Neural progenitor cell (in vitro differentiated cells): ENCODE measurements around the gene MACROD2. TPM values are rescaled to one million over a fixed set of nuclear protein-coding genes. Genes with fewer than 3 reads are reported as not detected.

Source experiments
- DNase-seq: peaks from one replicate; pipeline ENCODE4 v3.0.0-alpha.2; 2016; ENCODE audit warnings: low spot score
- H2AFZ ChIP-seq: fragments of 200-600 bp; sonication (generic); replicated peaks from 2 replicates; pipeline ENCODE4 v1.6.1; 2016; ENCODE audit warnings: antibody characterized with exemption
- H3F3A ChIP-seq: fragments of 200-600 bp; sonication (generic); 2 replicates; pipeline ENCODE4 v1.6.1; 2016; ENCODE audit warnings: antibody characterized with exemption, low read depth
- H3K27ac ChIP-seq: fragments of 200-600 bp; sonication (generic); 2 replicates; pipeline ENCODE4 v1.5.1; 2016; ENCODE audit warnings: mild to moderate bottlenecking
- H3K27me3 ChIP-seq: fragments of 200-600 bp; sonication (generic); 2 replicates; pipeline ENCODE4 v1.6.1; 2016; ENCODE audit warnings: mild to moderate bottlenecking, moderate library complexity
- H3K36me3 ChIP-seq: fragments of 200-600 bp; sonication (generic); 2 replicates; pipeline ENCODE4 v1.5.1; 2016
- H3K4me1 ChIP-seq: fragments of 200-600 bp; sonication (generic); 2 replicates; pipeline ENCODE4 v1.6.1; 2016; ENCODE audit warnings: mixed run types
- H3K4me2 ChIP-seq: fragments of 200-600 bp; sonication (generic); 2 replicates; pipeline ENCODE4 v1.6.1; 2016
- H3K4me3 ChIP-seq: fragments of 200-600 bp; sonication (generic); 2 replicates; pipeline ENCODE4 v1.5.1; 2016
- H3K79me2 ChIP-seq: fragments of 200-600 bp; sonication (generic); 2 replicates; pipeline ENCODE4 v1.6.1; 2016; ENCODE audit warnings: low read depth
- H3K9ac ChIP-seq: fragments of 200-600 bp; sonication (generic); 2 replicates; pipeline ENCODE4 v1.6.1; 2016
- H3K9me3 ChIP-seq: fragments of 200-600 bp; sonication (generic); 2 replicates; pipeline ENCODE4 v1.5.1; 2016; ENCODE audit warnings: low read depth
- H4K20me1 ChIP-seq: fragments of 200-600 bp; sonication (generic); 2 replicates; pipeline ENCODE4 v1.6.1; 2016; ENCODE audit warnings: low read depth
- H3K27ac Mint-ChIP-seq: 3 replicates; pipeline ENCODE4 v1.8.0; 2021; ENCODE audit warnings: mixed read lengths
- H3K27me3 Mint-ChIP-seq: 2 replicates; pipeline ENCODE4 v1.8.0; 2022; ENCODE audit warnings: low read depth, mild to moderate bottlenecking, inconsistent platforms, moderate library complexity, mixed read lengths; ENCODE audit not compliant: insufficient read depth
- H3K36me3 Mint-ChIP-seq: 3 replicates; pipeline ENCODE4 v1.8.0; 2021; ENCODE audit warnings: mixed read lengths
- H3K4me1 Mint-ChIP-seq: 3 replicates; pipeline ENCODE4 v1.8.0; 2021; ENCODE audit warnings: mixed read lengths
- H3K4me3 Mint-ChIP-seq: 3 replicates; pipeline ENCODE4 v1.8.0; 2021; ENCODE audit warnings: mild to moderate bottlenecking, moderate library complexity, mixed read lengths
- H3K9me3 Mint-ChIP-seq: 3 replicates; pipeline ENCODE4 v1.8.0; 2020; ENCODE audit warnings: mixed read lengths
- CTCF ChIP-seq: fragments of 200-600 bp; sonication (generic); IDR thresholded peaks from 2 replicates; pipeline ENCODE4 v1.5.1; 2017; ENCODE audit warnings: antibody characterized with exemption, mild to moderate bottlenecking
- EZH2 ChIP-seq: fragments of 200-600 bp; sonication (generic); IDR thresholded peaks from 2 replicates; pipeline ENCODE4 v1.6.1; 2017; ENCODE audit warnings: antibody characterized with exemption, mild to moderate bottlenecking, moderate library complexity
- EZH2phosphoT487 ChIP-seq: fragments of 200-600 bp; sonication (generic); IDR thresholded peaks from 2 replicates; pipeline ENCODE4 v1.6.1; 2017; ENCODE audit warnings: antibody characterized with exemption
- total RNA-seq: library from RNA; depleted of rRNA; stranded (reverse); fragments of >200 nt; gene quantifications from 2 replicates; pipeline ENCODE4 v1.2.3, GENCODE V29; 2015; ENCODE audit warnings: low replicate concordance

Gene MACROD2
- total RNA-seq, 1 donor from 2014 or later = 11.9 TPM

- Histone ChIP-seq H3K4me2 (no peak overlapping the region), H3K27me3 (no peaks in the 10 kb centered on the region), H3K27ac (no peak overlapping the region), H4K20me1 (no peaks in the 10 kb centered on the region), H3K79me2 (no peaks in the 10 kb centered on the region), H3K4me3 (no peak overlapping the region), H3K4me1 (no peaks in the 10 kb centered on the region), H3K36me3 (no peaks in the 10 kb centered on the region), H3K9me3 (no peaks in the 10 kb centered on the region), H3K9ac (no peak overlapping the region), H3F3A (no peaks in the 10 kb centered on the region), H2AFZ (no peak overlapping the region)
- Mint-ChIP-seq H3K27me3 (peaks cover 3% of the 10 kb centered on the region), H3K27ac (no peak overlapping the region), H3K4me3 (no peak overlapping the region), H3K9me3 (peaks cover 4% of the 10 kb centered on the region), H3K4me1 (no peaks in the 10 kb centered on the region), H3K36me3 (no peaks in the 10 kb centered on the region)
- TF ChIP-seq EZH2phosphoT487 (no peak), EZH2 (no peak), CTCF (no peak)
- DNase-seq = no peak
Measured at GRCh38 chr20:15675813-15676484, 1680.6 kb downstream of the MACROD2 start.

GRCh38 chr20:15676815-15677214 lies 1681.5 kb downstream of the MACROD2 start:
- Histone ChIP-seq H3K4me1 (no peaks in the 10 kb centered on the region), H4K20me1 (no peaks in the 10 kb centered on the region), H3K4me2 (no peak overlapping the region), H3K4me3 (no peak overlapping the region), H3F3A (no peaks in the 10 kb centered on the region), H3K9ac (no peak overlapping the region), H2AFZ (no peak overlapping the region), H3K9me3 (no peaks in the 10 kb centered on the region), H3K27ac (no peak overlapping the region), H3K36me3 (no peaks in the 10 kb centered on the region), H3K79me2 (no peaks in the 10 kb centered on the region), H3K27me3 (no peaks in the 10 kb centered on the region)
- no peaks in the 10 kb centered on the region for H3K36me3 Mint-ChIP-seq
- no peaks in the 10 kb centered on the region for H3K4me1 Mint-ChIP-seq
- H3K9me3 Mint-ChIP-seq = peaks cover 4% of the 10 kb centered on the region
- H3K27me3 Mint-ChIP-seq = peaks cover 3% of the 10 kb centered on the region
- H3K4me3 Mint-ChIP-seq = no peak overlapping the region
- no peak overlapping the region for H3K27ac Mint-ChIP-seq
- TF ChIP-seq EZH2 (no peak), EZH2phosphoT487 (no peak), CTCF (no peak)
- DNase-seq = no peak

GRCh38 chr20:15682690-15683089 lies 1687.4 kb downstream of the MACROD2 start:
- no peaks in the 10 kb centered on the region for H3F3A ChIP-seq
- H3K27ac ChIP-seq = no peak overlapping the region
- peaks cover 3% of the 10 kb centered on the region for H3K27me3 Mint-ChIP-seq
- no peaks in the 10 kb centered on the region for H4K20me1 ChIP-seq
- no peaks in the 10 kb centered on the region for H3K27me3 ChIP-seq
- H3K9ac ChIP-seq = no peak overlapping the region
- H3K4me3 ChIP-seq = no peak overlapping the region
- no peaks in the 10 kb centered on the region for H3K36me3 ChIP-seq
- no peaks in the 10 kb centered on the region for H3K36me3 Mint-ChIP-seq
- H3K4me2 ChIP-seq = no peak overlapping the region
- DNase-seq = no peak
- TF ChIP-seq EZH2 = no peak
- no peak for TF ChIP-seq CTCF
- TF ChIP-seq EZH2phosphoT487 = no peak
- H3K4me3 Mint-ChIP-seq = no peak overlapping the region
- H3K27ac Mint-ChIP-seq = no peak overlapping the region
- H3K4me1 ChIP-seq = no peaks in the 10 kb centered on the region
- no peak overlapping the region for H2AFZ ChIP-seq
- no peaks in the 10 kb centered on the region for H3K79me2 ChIP-seq
- H3K9me3 Mint-ChIP-seq = no peaks in the 10 kb centered on the region
- no peaks in the 10 kb centered on the region for H3K9me3 ChIP-seq
- H3K4me1 Mint-ChIP-seq = no peaks in the 10 kb centered on the region
